ENCODE results near the gene ARFGEF2.
A peak's percentile ranks its signal among the peaks of the same experiment; 100 is the strongest.

The ARFGEF2 gene

GRCh38 chr20:48919882-48920526 lies 1.5 kb upstream of the ARFGEF2 start:
- H3K9me3 ChIP-seq (ENCODE audit: insufficient read depth, low read depth, low read length) = no peaks in the 10 kb centered on the region
- H3K4me3 ChIP-seq (ENCODE audit: low read length) = no peak overlapping the region
- no peak overlapping the region for H3K9ac ChIP-seq (ENCODE audit: low read depth, low read length)
- whole genome bisulfite sequencing = 73% methylated on average over 5 of the region's 5 CpGs
- H3K27ac ChIP-seq (ENCODE audit: low read depth, low read length) = no peak overlapping the region
- no peaks in the 10 kb centered on the region; the same call in 1 of the 2 replicates for H3K4me1 ChIP-seq (ENCODE audit: insufficient read depth, low read length)
- no peaks in the 10 kb centered on the region; the same call in 1 of the 2 replicates for H3K27me3 ChIP-seq (ENCODE audit: insufficient read depth, low read length)
- no peaks in the 10 kb centered on the region for H3K36me3 ChIP-seq (ENCODE audit: insufficient read depth, low read length)

GRCh38 chr20:48920527-48921167 lies 864 bp upstream of the ARFGEF2 start:
- no peak overlapping the region for H3K27ac ChIP-seq (ENCODE audit: low read depth, low read length)
- no peaks in the 10 kb centered on the region for H3K36me3 ChIP-seq (ENCODE audit: insufficient read depth, low read length)
- peak overlapping the region; percentile 92 for H3K4me3 ChIP-seq (ENCODE audit: low read length)
- H3K9ac ChIP-seq (ENCODE audit: low read depth, low read length) = peak overlapping the region; percentile 58; the same call in 1 of the 2 replicates
- 41% methylated on average over 10 of the region's 10 CpGs for WGBS
- no peaks in the 10 kb centered on the region; the same call in 1 of the 2 replicates for H3K4me1 ChIP-seq (ENCODE audit: insufficient read depth, low read length)
- no peaks in the 10 kb centered on the region; the same call in 1 of the 2 replicates for H3K27me3 ChIP-seq (ENCODE audit: insufficient read depth, low read length)
- no peaks in the 10 kb centered on the region for H3K9me3 ChIP-seq (ENCODE audit: insufficient read depth, low read depth, low read length)

GRCh38 chr20:48921883-48922820 lies 641 bp downstream of the ARFGEF2 start:
- H3K36me3 ChIP-seq (ENCODE audit: insufficient read depth, low read length) = no peaks in the 10 kb centered on the region
- H3K9me3 ChIP-seq (ENCODE audit: insufficient read depth, low read depth, low read length) = no peaks in the 10 kb centered on the region
- WGBS = 10% methylated on average over 34 of the region's 34 CpGs
- peak overlapping the region; percentile 92 for H3K4me3 ChIP-seq (ENCODE audit: low read length)
- H3K27ac ChIP-seq (ENCODE audit: low read depth, low read length) = peak overlapping the region; percentile 90
- no peaks in the 10 kb centered on the region; the same call in 1 of the 2 replicates for H3K4me1 ChIP-seq (ENCODE audit: insufficient read depth, low read length)
- no peaks in the 10 kb centered on the region for H3K27me3 ChIP-seq (ENCODE audit: insufficient read depth, low read length)
- peak overlapping the region; percentile 96 for H3K9ac ChIP-seq (ENCODE audit: low read depth, low read length)

GRCh38 chr20:48923149-48923718 lies 1.7 kb downstream of the ARFGEF2 start:
- Histone ChIP-seq H3K4me3 (ENCODE audit: low read length) (peak overlapping the region; percentile 92), H3K9me3 (ENCODE audit: insufficient read depth, low read depth, low read length) (no peaks in the 10 kb centered on the region), H3K36me3 (ENCODE audit: insufficient read depth, low read length) (no peaks in the 10 kb centered on the region), H3K27me3 (ENCODE audit: insufficient read depth, low read length) (no peaks in the 10 kb centered on the region), H3K9ac (ENCODE audit: low read depth, low read length) (no peak overlapping the region), H3K4me1 (ENCODE audit: insufficient read depth, low read length) (no peaks in the 10 kb centered on the region; the same call in 1 of the 2 replicates), H3K27ac (ENCODE audit: low read depth, low read length) (no peak overlapping the region)
- 84% methylated on average over 4 of the region's 4 CpGs for WGBS

DNA sequence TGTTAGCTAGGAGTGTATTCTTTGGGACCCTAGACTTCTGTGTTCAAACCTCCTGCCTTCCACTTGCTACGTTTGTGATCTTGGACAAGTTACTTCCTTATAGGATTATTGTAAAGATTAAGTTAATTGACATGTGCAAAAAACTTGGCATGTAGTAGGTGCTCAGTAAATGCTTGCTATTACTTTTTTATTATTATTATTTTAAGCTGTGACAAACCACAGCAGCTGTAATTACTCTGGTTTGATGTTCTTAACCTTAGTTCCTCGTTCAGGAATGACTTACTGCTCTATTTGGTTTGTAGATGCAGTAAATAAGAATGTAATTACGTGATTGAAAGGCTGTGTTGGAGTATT lies 3.2 kb downstream of the ARFGEF2 start:
- Histone ChIP-seq H3K4me1 (ENCODE audit: insufficient read depth, low read length) (no peaks in the 10 kb centered on the region; the same call in 1 of the 2 replicates), H3K9ac (ENCODE audit: low read depth, low read length) (no peak overlapping the region), H3K27me3 (ENCODE audit: insufficient read depth, low read length) (no peaks in the 10 kb centered on the region), H3K36me3 (ENCODE audit: insufficient read depth, low read length) (no peaks in the 10 kb centered on the region), H3K4me3 (ENCODE audit: low read length) (no peak overlapping the region), H3K9me3 (ENCODE audit: insufficient read depth, low read depth, low read length) (no peaks in the 10 kb centered on the region), H3K27ac (ENCODE audit: low read depth, low read length) (no peak overlapping the region)
- 85% methylated on average over 3 of the region's 3 CpGs for WGBS

GRCh38 chr20:48926267-48926666 lies 4.8 kb downstream of the ARFGEF2 start:
- WGBS = 100% methylated on average over 1 of the region's 3 CpGs
- no peak overlapping the region for H3K4me3 ChIP-seq (ENCODE audit: low read length)
- H3K27me3 ChIP-seq (ENCODE audit: insufficient read depth, low read length) = no peaks in the 10 kb centered on the region

GRCh38 chr20:48926821-48927220 lies 5.3 kb downstream of the ARFGEF2 start:
- H3K27me3 ChIP-seq (ENCODE audit: insufficient read depth, low read length) = no peaks in the 10 kb centered on the region
- no peaks in the 10 kb centered on the region for H3K9me3 ChIP-seq (ENCODE audit: insufficient read depth, low read depth, low read length)
- no peak overlapping the region for H3K4me3 ChIP-seq (ENCODE audit: low read length)
- no peaks in the 10 kb centered on the region; the same call in 1 of the 2 replicates for H3K4me1 ChIP-seq (ENCODE audit: insufficient read depth, low read length)
- H3K36me3 ChIP-seq (ENCODE audit: insufficient read depth, low read length) = no peaks in the 10 kb centered on the region
- H3K27ac ChIP-seq (ENCODE audit: low read depth, low read length) = no peak overlapping the region
- no peak overlapping the region for H3K9ac ChIP-seq (ENCODE audit: low read depth, low read length)
- 95% methylated on average over 3 of the region's 3 CpGs for WGBS

More at GRCh38 chr20:48926267-48926666, 4.8 kb downstream of the ARFGEF2 start:
- Histone ChIP-seq H3K27ac (ENCODE audit: low read depth, low read length) (no peak overlapping the region), H3K9ac (ENCODE audit: low read depth, low read length) (no peak overlapping the region), H3K36me3 (ENCODE audit: insufficient read depth, low read length) (no peaks in the 10 kb centered on the region), H3K9me3 (ENCODE audit: insufficient read depth, low read depth, low read length) (no peaks in the 10 kb centered on the region), H3K4me1 (ENCODE audit: insufficient read depth, low read length) (no peaks in the 10 kb centered on the region; the same call in 1 of the 2 replicates)

DNA sequence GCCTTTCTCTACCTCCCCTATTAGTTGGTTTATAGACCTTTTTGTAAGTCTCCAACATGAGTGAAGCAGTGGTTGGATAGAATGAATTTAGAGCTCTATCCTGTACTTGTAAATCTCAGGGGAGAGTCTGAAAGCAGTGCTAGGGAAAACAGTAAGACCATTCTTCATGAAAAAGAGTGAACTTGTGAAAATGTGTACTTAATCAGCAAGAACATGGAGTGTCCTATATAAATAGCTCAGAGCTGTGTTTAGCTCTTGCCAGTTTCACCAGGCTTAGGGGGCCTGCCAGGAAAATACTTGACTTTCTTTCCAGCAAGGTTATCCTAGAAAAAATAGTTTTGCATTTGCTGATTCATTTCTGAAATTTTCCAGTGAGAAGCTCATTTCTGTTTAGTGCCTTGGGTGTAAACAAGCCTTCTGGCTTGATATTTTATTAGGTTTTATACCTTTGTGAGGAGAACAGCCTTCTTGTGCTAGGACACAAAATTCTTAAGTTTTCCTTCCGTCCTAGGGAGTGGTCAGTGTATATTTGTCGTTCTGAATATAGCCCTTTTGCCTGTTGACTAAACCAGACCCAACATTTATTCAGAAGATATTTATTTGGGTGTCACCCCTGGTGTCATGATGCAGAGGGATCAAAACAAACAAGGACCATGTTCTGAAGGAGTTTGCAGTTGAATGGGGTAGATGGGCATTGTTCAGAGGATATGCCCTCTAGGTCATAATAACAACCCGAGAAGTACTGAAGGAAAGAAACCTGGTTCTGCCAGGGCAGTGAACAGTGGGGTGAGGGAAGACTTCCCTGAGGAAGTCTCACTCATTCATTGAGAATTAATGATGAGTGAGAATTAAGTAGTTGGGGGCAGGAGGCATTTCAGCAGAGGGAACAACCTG lies 7.6 kb downstream of the ARFGEF2 start:
- Histone ChIP-seq H3K9ac (ENCODE audit: low read depth, low read length) (no peak overlapping the region), H3K4me3 (ENCODE audit: low read length) (no peak overlapping the region), H3K4me1 (ENCODE audit: insufficient read depth, low read length) (no peaks in the 10 kb centered on the region), H3K36me3 (ENCODE audit: insufficient read depth, low read length) (no peaks in the 10 kb centered on the region), H3K9me3 (ENCODE audit: insufficient read depth, low read depth, low read length) (no peaks in the 10 kb centered on the region), H3K27me3 (ENCODE audit: insufficient read depth, low read length) (no peaks in the 10 kb centered on the region), H3K27ac (ENCODE audit: low read depth, low read length) (no peak overlapping the region)
- 100% methylated on average over 2 of the region's 3 CpGs for WGBS

DNA sequence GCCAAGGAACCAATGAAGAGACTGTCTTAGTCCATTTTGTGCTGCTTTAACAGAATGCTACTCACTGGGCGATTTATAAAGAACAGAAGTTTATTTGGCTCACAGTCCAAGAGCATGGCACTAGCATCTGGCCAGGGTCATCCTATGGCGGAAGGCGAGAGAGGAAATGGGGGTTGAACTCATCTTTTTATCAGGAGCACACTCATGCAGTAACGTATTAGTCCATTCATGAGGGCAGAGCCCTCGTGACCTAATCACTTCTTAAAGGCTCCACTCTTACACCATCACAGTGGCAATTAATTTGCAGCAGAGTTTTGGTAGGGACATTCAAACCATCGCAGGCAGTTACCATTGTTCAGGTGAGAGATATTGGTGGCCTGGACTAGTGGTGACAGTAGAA lies 8.5 kb downstream of the ARFGEF2 start:
- Histone ChIP-seq H3K36me3 (ENCODE audit: insufficient read depth, low read length) (no peaks in the 10 kb centered on the region), H3K9ac (ENCODE audit: low read depth, low read length) (no peak overlapping the region), H3K4me3 (ENCODE audit: low read length) (no peak overlapping the region), H3K9me3 (ENCODE audit: insufficient read depth, low read depth, low read length) (no peaks in the 10 kb centered on the region), H3K27ac (ENCODE audit: low read depth, low read length) (no peak overlapping the region), H3K4me1 (ENCODE audit: insufficient read depth, low read length) (no peaks in the 10 kb centered on the region), H3K27me3 (ENCODE audit: insufficient read depth, low read length) (no peaks in the 10 kb centered on the region)
- WGBS = 96% methylated on average over 6 of the region's 6 CpGs

DNA sequence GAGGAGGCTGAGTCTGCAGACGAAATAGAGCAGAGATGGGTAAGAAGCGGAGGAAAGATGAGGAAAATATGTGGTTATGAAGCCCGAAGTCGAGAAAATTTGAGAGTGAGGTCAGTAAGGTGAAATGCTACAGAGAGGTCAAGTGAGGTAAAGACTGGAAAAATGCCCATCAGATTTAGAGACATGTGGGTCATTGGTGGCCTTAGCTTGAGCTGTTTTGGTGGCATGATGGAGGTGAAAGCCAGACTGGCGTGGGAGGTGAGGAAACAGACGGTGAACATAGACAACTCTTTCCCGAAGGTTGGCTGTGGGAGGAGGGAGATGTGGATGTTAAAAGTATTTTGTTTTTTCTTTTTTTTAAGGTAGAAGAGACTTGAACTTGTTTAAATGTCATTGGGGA lies 9.4 kb downstream of the ARFGEF2 start:
- WGBS = 96% methylated on average over 7 of the region's 7 CpGs
- Histone ChIP-seq H3K36me3 (ENCODE audit: insufficient read depth, low read length) (no peaks in the 10 kb centered on the region), H3K9me3 (ENCODE audit: insufficient read depth, low read depth, low read length) (no peaks in the 10 kb centered on the region), H3K27ac (ENCODE audit: low read depth, low read length) (no peak overlapping the region), H3K4me3 (ENCODE audit: low read length) (no peak overlapping the region), H3K27me3 (ENCODE audit: insufficient read depth, low read length) (no peaks in the 10 kb centered on the region), H3K9ac (ENCODE audit: low read depth, low read length) (no peak overlapping the region), H3K4me1 (ENCODE audit: insufficient read depth, low read length) (no peaks in the 10 kb centered on the region)
